PC-3 (cell line): ENCODE measurements around the gene CTRL. TPM values are rescaled to one million over a fixed set of nuclear protein-coding genes. Genes with fewer than 3 reads are reported as not detected.

Experiments
- ATAC-seq: fragments of 200-7000 bp; cut with Tn5 transposase; 2 replicates; pipeline ENCODE4 v1.9.1; 2020; ENCODE audit warnings: mild to moderate bottlenecking, moderate library complexity
- BruUV-seq: library from RNA; stranded (reverse); fragments of 400-500 nt; replicated peaks from 2 replicates; lab custom pipeline; 2021; lab: Mats Ljungman, UMichigan
- CTCF ChIA-PET: fragments of 300-600 bp; sonication (Branson Sonifier 250); formaldehyde crosslinking; loops from one replicate; lab custom pipeline; 2022; ENCODE audit warnings: antibody characterized with exemption; lab: Charles Lee
- POLR2A ChIA-PET: fragments of 300-600 bp; sonication (Branson Sonifier 250); formaldehyde crosslinking; loops from one replicate; lab custom pipeline; 2022; ENCODE audit warnings: antibody characterized with exemption; ENCODE audit not compliant: unreplicated experiment; lab: Charles Lee
- DNase-seq: peaks from one replicate; pipeline ENCODE4 v3.0.0-alpha.2; 2015
- H2AFZ ChIP-seq: fragments of 300-600 bp; sonication (generic); 2 replicates; pipeline ENCODE4 v1.6.0; 2016; ENCODE audit warnings: antibody characterized with exemption, low read length
- H3F3A ChIP-seq: fragments of 300-600 bp; sonication (generic); one replicate; pipeline ENCODE4 v1.6.0; 2017; ENCODE audit warnings: antibody characterized with exemption, low read length, control low read depth, mild to moderate bottlenecking; ENCODE audit not compliant: unreplicated experiment
- H3K27ac ChIP-seq: fragments of 300-600 bp; sonication (generic); 2 replicates; pipeline ENCODE4 v1.5.1; 2016; ENCODE audit warnings: mild to moderate bottlenecking, low read length
- H3K27me3 ChIP-seq: fragments of 300-600 bp; sonication (generic); 2 replicates; pipeline ENCODE4 v1.6.1; 2016; ENCODE audit warnings: low read length, mixed read lengths
- H3K36me3 ChIP-seq: fragments of 300-600 bp; sonication (generic); 2 replicates; pipeline ENCODE4 v1.6.1; 2016; ENCODE audit warnings: low read depth, mixed run types, low read length, mixed read lengths
- H3K4me1 ChIP-seq: fragments of 300-600 bp; sonication (generic); 2 replicates; pipeline ENCODE4 v1.5.1; 2016; ENCODE audit warnings: low read length; ENCODE audit not compliant: insufficient read depth
- H3K4me2 ChIP-seq: fragments of 300-600 bp; sonication (generic); 2 replicates; pipeline ENCODE4 v1.6.0; 2016; ENCODE audit warnings: low read length
- H3K4me3 ChIP-seq: fragments of 300-600 bp; sonication (generic); 2 replicates; pipeline ENCODE4 v1.5.1; 2016; ENCODE audit warnings: mild to moderate bottlenecking, low read length, mixed read lengths
- H3K79me2 ChIP-seq: fragments of 300-600 bp; sonication (generic); 2 replicates; pipeline ENCODE4 v1.6.1; 2017; ENCODE audit warnings: low read length, mixed read lengths
- H3K9ac ChIP-seq: fragments of 300-600 bp; sonication (generic); 2 replicates; pipeline ENCODE4 v1.6.0; 2016; ENCODE audit warnings: mild to moderate bottlenecking, low read length
- H3K9me2 ChIP-seq: fragments of 300-600 bp; sonication (generic); replicated peaks from 2 replicates; pipeline ENCODE4 v1.6.1; 2016; ENCODE audit warnings: mixed run types, low read length, mixed read lengths
- H3K9me3 ChIP-seq: fragments of 300-600 bp; sonication (generic); 2 replicates; pipeline ENCODE4 v1.6.1; 2016; ENCODE audit warnings: low read length, mixed read lengths
- H4K20me1 ChIP-seq: fragments of 300-600 bp; sonication (generic); 2 replicates; pipeline ENCODE4 v1.6.1; 2016; ENCODE audit warnings: low read length, mixed read lengths
- CTCF ChIP-seq: fragments of 300-600 bp; sonication (generic); conservative IDR thresholded peaks from 2 replicates; pipeline ENCODE4 v1.5.1; 2017; ENCODE audit warnings: antibody characterized with exemption, low read depth, mild to moderate bottlenecking, low read length
- EZH2 ChIP-seq: fragments of 300-600 bp; sonication (generic); IDR thresholded peaks from one replicate; pipeline ENCODE4 v1.6.1; 2017; ENCODE audit warnings: antibody characterized with exemption, mild to moderate bottlenecking, low read length; ENCODE audit not compliant: unreplicated experiment
- EZH2phosphoT487 ChIP-seq: fragments of 300-600 bp; sonication (generic); IDR thresholded peaks from 2 replicates; pipeline ENCODE4 v1.6.1; 2018; ENCODE audit warnings: mild to moderate bottlenecking, antibody characterized with exemption, low read length, borderline replicate concordance
- intact Hi-C: fragments of 100-400 bp; cut with micrococcal nuclease; formaldehyde crosslinking; loops from 2 replicates; pipeline ENCODE4 v1.9.0; 2023
- total RNA-seq: library from RNA; depleted of rRNA; stranded (reverse); fragments of >200 nt; gene quantifications from 2 replicates; pipeline ENCODE4 v1.2.3, GENCODE V29; 2014

CTRL gene
- total RNA-seq, 1 experiment from 2014 or later = 1.6 TPM

GRCh38 chr16:67892899-67893742, 38.5 kb downstream of the CTRL start, which contains the start of gene PSKH1:
Gene PSKH1 (plus strand): TSS chr16:67893254. CDS start chr16:67908750, 15,496 bp downstream.
- Histone ChIP-seq H4K20me1 (no peaks in the 10 kb centered on the region), H3K9me2 (no peaks in the 10 kb centered on the region), H3K27me3 (no peaks in the 10 kb centered on the region), H3K27ac (peak within 1 kb of the TSS; percentile 39; the same call in 1 of the 2 replicates), H3K9ac (peak within 1 kb of the TSS; percentile 95), H3K4me2 (peak within 1 kb of the TSS; percentile 88), H3F3A (no peaks in the 10 kb centered on the region), H2AFZ (peak within 1 kb of the TSS; percentile 74), H3K36me3 (no peaks in the 10 kb centered on the region), H3K79me2 (peaks cover 45% of the 10 kb centered on the region), H3K4me1 (peaks cover 13% of the 10 kb centered on the region), H3K4me3 (peak within 1 kb of the TSS; percentile 92), H3K9me3 (no peaks in the 10 kb centered on the region)
- TF ChIP-seq CTCF (no peak), EZH2 (no peak), EZH2phosphoT487 (no peak)
- POLR2A ChIA-PET = interaction anchor here (0.6 kb wide), 2 partner anchors 33 to 44 kb away, joined by 3 to 4 read pairs; no protein-coding TSS in a partner anchor
- no TSS peak for BruUV-seq
- intact Hi-C loops = no loop called here
- CTCF ChIA-PET = interaction anchor here (0.6 kb wide), 1 partner anchor 10 kb away, joined by 6 read pairs; no protein-coding TSS in a partner anchor
- DNase-seq (peak; percentile 92), ATAC-seq (peak; percentile 98)

DNA sequence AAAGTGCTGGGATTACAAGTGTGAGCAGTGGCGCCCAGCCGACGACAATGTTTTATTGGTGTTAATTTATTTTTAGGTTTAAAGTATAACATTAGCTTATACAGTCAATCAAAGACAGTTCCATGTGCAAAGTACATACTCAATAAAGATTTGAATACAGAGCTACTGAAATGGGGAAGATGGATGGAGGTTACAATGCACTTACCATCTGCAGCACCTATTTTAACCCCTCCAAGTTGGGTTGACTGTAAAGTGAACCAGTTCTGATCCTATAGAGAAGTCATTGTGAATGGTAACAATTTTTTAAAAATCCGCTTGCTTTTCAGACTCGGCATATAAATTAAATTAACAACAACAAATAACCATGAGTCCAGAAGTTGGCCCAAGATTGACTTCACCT, 39.3 kb downstream of the CTRL start:
- TF ChIP-seq EZH2 = no peak
- TF ChIP-seq EZH2phosphoT487 = no peak
- TF ChIP-seq CTCF = no peak
- DNase-seq = no peak
- Histone ChIP-seq H3K4me1 (peaks cover 13% of the 10 kb centered on the region), H3K9me3 (no peaks in the 10 kb centered on the region), H4K20me1 (no peaks in the 10 kb centered on the region), H3K9ac (peak overlapping the region; percentile 49), H3K9me2 (no peaks in the 10 kb centered on the region), H3K4me2 (peak overlapping the region; percentile 85), H3K27me3 (no peaks in the 10 kb centered on the region), H2AFZ (peak overlapping the region; percentile 74), H3K4me3 (peak overlapping the region; percentile 68), H3K79me2 (peaks cover 41% of the 10 kb centered on the region), H3F3A (no peaks in the 10 kb centered on the region), H3K27ac (no peak overlapping the region), H3K36me3 (no peaks in the 10 kb centered on the region)
- no peak for ATAC-seq
- BruUV-seq = TSS peak; percentile 95
- POLR2A ChIA-PET = interaction anchor here (0.5 to 0.6 kb wide), 2 partner anchors 44 to 80 kb away, joined by 4 to 11 read pairs; no protein-coding TSS in a partner anchor
- CTCF ChIA-PET = no interaction called here
- intact Hi-C loops = no loop called here
